ENCODE results near the gene DUOXA2. TPM values are rescaled to one million over a fixed set of nuclear protein-coding genes. Genes with fewer than 3 reads are reported as not detected.
A peak's percentile ranks its signal among the peaks of the same experiment; 100 is the strongest.

Gene DUOXA2
- total and polyA plus RNA-seq, 2 of the 4 experiments (the other 2 are of a cell fraction), result not detected

DNA sequence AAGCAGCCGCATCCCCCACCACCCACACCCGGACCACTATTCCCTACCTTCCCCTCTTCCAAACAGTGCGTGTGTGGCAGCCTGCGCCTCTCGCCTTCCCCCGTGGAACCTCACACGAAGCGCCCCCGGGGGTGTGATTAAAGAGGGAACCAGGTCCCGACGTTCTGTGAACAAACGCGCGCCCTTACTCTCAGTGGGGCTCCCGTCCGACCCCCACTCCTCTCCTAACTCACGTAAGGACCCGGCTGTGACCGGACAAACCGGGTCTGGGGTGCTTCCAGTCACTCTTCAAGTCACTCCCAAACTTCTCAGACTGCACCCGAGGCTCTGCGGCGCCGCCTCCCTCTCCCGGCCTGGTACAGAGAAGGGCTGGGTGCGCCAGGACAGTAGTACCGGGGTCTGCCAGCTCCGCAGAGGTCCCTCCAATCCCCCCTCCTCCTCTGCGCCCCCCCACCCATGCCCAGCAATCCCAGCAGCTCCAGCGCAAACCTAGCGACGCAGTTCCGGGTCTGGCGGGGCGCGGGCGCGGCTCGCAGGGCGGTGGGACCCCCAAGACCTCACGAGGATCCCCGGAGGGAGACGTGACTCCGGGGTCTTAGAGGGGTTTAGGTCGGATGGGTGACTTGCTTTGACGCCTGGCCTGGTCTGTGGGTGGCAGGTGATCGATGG, 15.0 kb downstream of the DUOXA2 start:
- POLR2A ChIA-PET (ENCODE audit: unreplicated experiment), result no interaction called here
- Histone ChIP-seq H2AFZ (replicated peaks; ENCODE audit: low read length, poor library complexity) (peak overlapping the region; percentile 54), H4K20me1 (ENCODE audit: insufficient read depth, low read length) (no peaks in the 10 kb centered on the region), H4K8ac (ENCODE audit: low read depth in 2 of 2, low read length in 2 of 2) (no peak overlapping the region), H3K14ac (replicated peaks; ENCODE audit: low read depth, low read length) (no peak overlapping the region), H4K91ac (ENCODE audit: insufficient read depth, low read depth, low read length) (no peak overlapping the region), H3K9me3 (ENCODE audit: control insufficient read depth, insufficient read depth, low read length) (no peaks in the 10 kb centered on the region), H3K27me3 (ENCODE audit: control insufficient read depth, insufficient read depth, low read length) (peaks cover 79% of the 10 kb centered on the region), H3K4me2 (ENCODE audit: low read depth, low read length) (no peak overlapping the region; the same call in 1 of the 2 replicates), H2AK9ac (replicated peaks; ENCODE audit: low read depth, low read length, poor library complexity) (no peak overlapping the region), H2BK20ac (ENCODE audit: low read depth, low read length) (no peak overlapping the region), H3K4me1 (ENCODE audit: control insufficient read depth, insufficient read depth, low read length) (no peaks in the 10 kb centered on the region; the same call in 1 of the 2 replicates), H2BK15ac (ENCODE audit: low read depth, low read length) (no peak overlapping the region), H2AK5ac (ENCODE audit: low read depth, low read length) (no peak overlapping the region), H3K36me3 (ENCODE audit: control insufficient read depth, insufficient read depth, low read length) (no peaks in the 10 kb centered on the region), H3K23ac (ENCODE audit: low read depth, low read length) (no peak overlapping the region), H3K4me3 (ENCODE audit: insufficient read depth, low read depth, low read length) (no peak overlapping the region), H2BK5ac (ENCODE audit: low read depth, low read length, poor library complexity, severe bottlenecking) (no peak overlapping the region), H2BK120ac (ENCODE audit: low read depth, low read length) (no peak overlapping the region), H3K79me1 (ENCODE audit: low read depth in 1 of 2, low read length in 2 of 2) (no peaks in the 10 kb centered on the region), H3K9me1 (ENCODE audit: insufficient read depth, low read length) (no peaks in the 10 kb centered on the region), H3K9ac (ENCODE audit: low read depth, low read length) (no peak overlapping the region), H3K56ac (ENCODE audit: extremely low read depth, insufficient read depth, low read length) (no peak overlapping the region), H4K5ac (ENCODE audit: low read depth, low read length) (no peak overlapping the region), H3K18ac (ENCODE audit: low read depth, low read length) (no peak overlapping the region), H3K4ac (ENCODE audit: low read depth, low read length) (no peak overlapping the region), H3K27ac (ENCODE audit: insufficient read depth, low read length) (no peak overlapping the region)
- BruUV-seq (replicated peaks), result no TSS peak
- in situ Hi-C loops (cut with MboI; ENCODE audit: low sequenced_read_pairs), result no loop called here
- TF ChIP-seq MAZ (IDR thresholded peaks at IDR 0.05; ENCODE audit: borderline replicate concordance, low read depth, low read length) (no peak), RFX5 (IDR thresholded peaks at IDR 0.05; ENCODE audit: low read depth, low read length) (no peak), BHLHE40 (IDR thresholded peaks at IDR 0.05; ENCODE audit: low read depth, low read length) (no peak), FOS (IDR thresholded peaks at IDR 0.05; ENCODE audit: low read depth, low read length) (no peak), ELK1 (IDR thresholded peaks at IDR 0.05; ENCODE audit: borderline replicate concordance, low read depth, low read length) (no peak), NFE2L2 (IDR thresholded peaks at IDR 0.05; ENCODE audit: low read depth, low read length) (no peak), CEBPB (IDR thresholded peaks at IDR 0.05; ENCODE audit: low read depth, low read length) (no peak), MAFK (IDR thresholded peaks at IDR 0.05; ENCODE audit: low read depth, low read length) (no peak), USF2 (IDR thresholded peaks at IDR 0.05; ENCODE audit: low read depth, low read length) (no peak), RAD21 (IDR thresholded peaks at IDR 0.05; ENCODE audit: low read length) (no peak), RCOR1 (IDR thresholded peaks at IDR 0.05; ENCODE audit: insufficient replicate concordance, low read length) (no peak), CTCF (conservative IDR thresholded peaks at IDR 0.05; ENCODE audit: low read depth, low read length) (no peak), SMC3 (IDR thresholded peaks at IDR 0.05; ENCODE audit: low read depth, low read length) (no peak), MXI1 (IDR thresholded peaks at IDR 0.05; ENCODE audit: borderline replicate concordance, low read depth, low read length) (no peak), CHD1 (IDR thresholded peaks at IDR 0.05; ENCODE audit: low read depth, low read length) (no peak), POLR2A (IDR thresholded peaks at IDR 0.05; ENCODE audit: low read depth, low read length) (no peak)
- WGBS, 2 experiments (ENCODE audit: extremely low coverage in 2 of 2, insufficient read length in 1 of 2), result 0% methylated on average over 11 of the region's 47 CpGs; no CpG with 5 or more reads in 1 of the 2 experiments
- intact Hi-C loops (cut with micrococcal nuclease), result no loop called here
- DNase-seq (no peak), ATAC-seq (ENCODE audit: low read depth) (no peak)
- dilution Hi-C loops (cut with HindIII; ENCODE audit: low sequenced_read_pairs, unreplicated experiment), result no loop called here
- CTCF ChIA-PET, result no interaction called here
